ENCODE measurements around the gene SLC30A2. TPM values are rescaled to one million over a fixed set of nuclear protein-coding genes. Genes with fewer than 3 reads are reported as not detected.

The SLC30A2 gene
- total RNA-seq, 1 donor from 2014 or later, result not detected

- H3K4me1 Mint-ChIP-seq, result peaks cover 4% of the 10 kb centered on the region
- no peaks in the 10 kb centered on the region for H3K9me3 Mint-ChIP-seq
- no peaks in the 10 kb centered on the region for H3K36me3 Mint-ChIP-seq (ENCODE audit: low read depth)
- TF ChIP-seq CTCF (conservative IDR thresholded peaks at IDR 0.05), result no peak
- peaks cover 68% of the 10 kb centered on the region for H3K27me3 Mint-ChIP-seq (ENCODE audit: low read depth)
- H3K27ac Mint-ChIP-seq (ENCODE audit: unreplicated experiment), result no peak overlapping the region
- no peak overlapping the region for H3K4me3 Mint-ChIP-seq
- DNase-seq (ENCODE audit: low read depth, low spot score), result no peak
These were observed 1.5 kb downstream of the SLC30A2 start for GRCh38 chr1:26044414-26044813.

- DNase-seq (ENCODE audit: low read depth, low spot score), result no peak
- Mint-ChIP-seq H3K27ac (ENCODE audit: unreplicated experiment) (no peak overlapping the region), H3K9me3 (no peaks in the 10 kb centered on the region), H3K4me1 (peaks cover 4% of the 10 kb centered on the region), H3K27me3 (ENCODE audit: low read depth) (peaks cover 62% of the 10 kb centered on the region), H3K36me3 (ENCODE audit: low read depth) (no peaks in the 10 kb centered on the region), H3K4me3 (no peak overlapping the region)
- no peak for TF ChIP-seq CTCF (conservative IDR thresholded peaks at IDR 0.05)
These were observed 2.2 kb downstream of the SLC30A2 start for GRCh38 chr1:26043765-26044164.

- H3K27me3 Mint-ChIP-seq (ENCODE audit: low read depth), result peaks cover 44% of the 10 kb centered on the region
- no peak overlapping the region for H3K27ac Mint-ChIP-seq (ENCODE audit: unreplicated experiment)
- no peaks in the 10 kb centered on the region for H3K36me3 Mint-ChIP-seq (ENCODE audit: low read depth)
These were observed 3.9 kb downstream of the SLC30A2 start for GRCh38 chr1:26041978-26042377.

GRCh38 chr1:26041401-26041800 is 4.5 kb downstream of the SLC30A2 start:
- H3K27me3 Mint-ChIP-seq (ENCODE audit: low read depth), result peaks cover 38% of the 10 kb centered on the region
- no peak for DNase-seq (ENCODE audit: low read depth, low spot score)
- TF ChIP-seq CTCF (conservative IDR thresholded peaks at IDR 0.05), result no peak
- no peaks in the 10 kb centered on the region for H3K9me3 Mint-ChIP-seq
- peaks cover 4% of the 10 kb centered on the region for H3K4me1 Mint-ChIP-seq
- no peak overlapping the region for H3K27ac Mint-ChIP-seq (ENCODE audit: unreplicated experiment)
- H3K36me3 Mint-ChIP-seq (ENCODE audit: low read depth), result no peaks in the 10 kb centered on the region
- no peak overlapping the region for H3K4me3 Mint-ChIP-seq

More at GRCh38 chr1:26041978-26042377, 3.9 kb downstream of the SLC30A2 start:
- no peak for TF ChIP-seq CTCF (conservative IDR thresholded peaks at IDR 0.05)
- no peaks in the 10 kb centered on the region for H3K9me3 Mint-ChIP-seq
- peaks cover 4% of the 10 kb centered on the region for H3K4me1 Mint-ChIP-seq
- no peak overlapping the region for H3K4me3 Mint-ChIP-seq
- DNase-seq (ENCODE audit: low read depth, low spot score), result no peak

GRCh38 chr1:26038904-26039303 is 7.0 kb downstream of the SLC30A2 start:
- no peaks in the 10 kb centered on the region for H3K9me3 Mint-ChIP-seq
- TF ChIP-seq CTCF (conservative IDR thresholded peaks at IDR 0.05), result no peak
- no peaks in the 10 kb centered on the region for H3K36me3 Mint-ChIP-seq (ENCODE audit: low read depth)
- H3K27me3 Mint-ChIP-seq (ENCODE audit: low read depth), result peaks cover 20% of the 10 kb centered on the region
- no peak overlapping the region for H3K27ac Mint-ChIP-seq (ENCODE audit: unreplicated experiment)
- peaks cover 19% of the 10 kb centered on the region for H3K4me1 Mint-ChIP-seq
- H3K4me3 Mint-ChIP-seq, result no peak overlapping the region
- no peak for DNase-seq (ENCODE audit: low read depth, low spot score)

GRCh38 chr1:26038477-26038876 is 7.4 kb downstream of the SLC30A2 start:
- Mint-ChIP-seq H3K4me1 (peaks cover 20% of the 10 kb centered on the region), H3K9me3 (no peaks in the 10 kb centered on the region), H3K36me3 (ENCODE audit: low read depth) (no peaks in the 10 kb centered on the region), H3K4me3 (peak overlapping the region; percentile 67), H3K27ac (ENCODE audit: unreplicated experiment) (no peak overlapping the region), H3K27me3 (ENCODE audit: low read depth) (peaks cover 15% of the 10 kb centered on the region)
- DNase-seq (ENCODE audit: low read depth, low spot score), result no peak
- no peak for TF ChIP-seq CTCF (conservative IDR thresholded peaks at IDR 0.05)
